Tibial artery (tissue), 4 donors: ENCODE data around the gene HEPH.

ENCODE experiments used
- DNase-seq, 2 donors: peaks; one replicate each; pipeline ENCODE4 v3.0.0-alpha.2; 2019
- H3K27ac ChIP-seq, 2 donors: fragments of 200-600 bp; sonication (generic) in 1 of 2; 1 replicate in 1 of 2; 2 replicates in 1 of 2; pipeline ENCODE4 v1.5.1; 2018 to 2019; ENCODE audit warnings: mild to moderate bottlenecking in 1 of 2
- H3K27me3 ChIP-seq, 2 donors: fragments of 200-600 bp; sonication (generic) in 1 of 2; one replicate each; pipeline versions ENCODE4 v1.5.1 to v1.6.0; 2016 to 2019
- H3K36me3 ChIP-seq, 3 donors: fragments of 200-600 bp; sonication (generic) in 2 of 3; one replicate each; pipeline ENCODE4 v1.5.1; 2016 to 2019; ENCODE audit warnings: mild to moderate bottlenecking in 2 of 3
- H3K4me1 ChIP-seq, 4 donors: fragments of 200-600 bp; sonication (generic) in 2 of 4; 1 replicate in 3 of 4; 2 replicates in 1 of 4; pipeline ENCODE4 v1.5.1; 2016 to 2019
- H3K4me3 ChIP-seq, 2 donors: fragments of 200-600 bp; sonication (generic) in 1 of 2; 1 replicate in 1 of 2; 2 replicates in 1 of 2; pipeline ENCODE4 v1.5.1; 2018 to 2019; ENCODE audit warnings: mild to moderate bottlenecking in 2 of 2
- H3K9me3 ChIP-seq, 3 donors: fragments of 200-600 bp; sonication (generic) in 1 of 3; one replicate each; pipeline ENCODE4 v1.5.1; 2016 to 2019
- intact Hi-C: fragments of 100-400 bp; cut with DNase I; formaldehyde crosslinking; loops from one replicate; pipeline ENCODE4 v1.15.0; 2023; ENCODE audit warnings: low total_unique reads
- TF ChIP-seq, protein P1 (sequence below), 2 experiments: fragments of 200-600 bp in 1 of 2; fragments of 450-650 bp in 1 of 2; IDR thresholded peaks; one replicate each; pipeline ENCODE4 v1.5.1; 2017 to 2019; ENCODE audit warnings: antibody characterized with exemption in 2 of 2, mild to moderate bottlenecking in 1 of 2, moderate library complexity in 1 of 2

The HEPH gene

DNA sequence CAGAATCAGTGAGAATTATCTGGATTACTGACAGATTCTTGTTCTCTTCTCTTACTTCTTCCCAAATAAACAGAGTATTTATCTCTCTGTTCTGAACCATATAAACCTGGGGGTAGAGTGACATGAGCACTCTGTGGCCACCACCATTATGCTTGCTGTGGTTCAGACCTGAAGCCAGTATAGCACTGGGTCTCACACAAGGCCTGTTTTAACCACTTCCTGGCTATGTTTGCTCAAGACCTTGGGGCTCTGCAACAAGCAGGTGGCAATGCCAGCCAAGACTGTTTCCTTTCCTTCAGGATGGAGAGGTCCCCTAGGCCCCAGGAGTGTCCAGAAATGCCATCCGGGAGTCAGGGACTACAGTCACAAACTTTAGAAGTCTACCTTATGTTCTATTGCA, 21.7 kb upstream of the HEPH start:
- TF ChIP-seq, protein P1, sequence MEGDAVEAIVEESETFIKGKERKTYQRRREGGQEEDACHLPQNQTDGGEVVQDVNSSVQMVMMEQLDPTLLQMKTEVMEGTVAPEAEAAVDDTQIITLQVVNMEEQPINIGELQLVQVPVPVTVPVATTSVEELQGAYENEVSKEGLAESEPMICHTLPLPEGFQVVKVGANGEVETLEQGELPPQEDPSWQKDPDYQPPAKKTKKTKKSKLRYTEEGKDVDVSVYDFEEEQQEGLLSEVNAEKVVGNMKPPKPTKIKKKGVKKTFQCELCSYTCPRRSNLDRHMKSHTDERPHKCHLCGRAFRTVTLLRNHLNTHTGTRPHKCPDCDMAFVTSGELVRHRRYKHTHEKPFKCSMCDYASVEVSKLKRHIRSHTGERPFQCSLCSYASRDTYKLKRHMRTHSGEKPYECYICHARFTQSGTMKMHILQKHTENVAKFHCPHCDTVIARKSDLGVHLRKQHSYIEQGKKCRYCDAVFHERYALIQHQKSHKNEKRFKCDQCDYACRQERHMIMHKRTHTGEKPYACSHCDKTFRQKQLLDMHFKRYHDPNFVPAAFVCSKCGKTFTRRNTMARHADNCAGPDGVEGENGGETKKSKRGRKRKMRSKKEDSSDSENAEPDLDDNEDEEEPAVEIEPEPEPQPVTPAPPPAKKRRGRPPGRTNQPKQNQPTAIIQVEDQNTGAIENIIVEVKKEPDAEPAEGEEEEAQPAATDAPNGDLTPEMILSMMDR (IDR thresholded peaks at IDR 0.05): no peak
- Histone ChIP-seq H3K36me3 (no peaks in the 10 kb centered on the region), H3K9me3 (no peaks in the 10 kb centered on the region), H3K27ac (no peak overlapping the region), H3K4me3 (no peak overlapping the region), H3K27me3 (no peaks in the 10 kb centered on the region), H3K4me1 (no peaks in the 10 kb centered on the region)
- intact Hi-C loops: loop anchor here (10.0 kb wide), 1 partner anchor 1152 kb away; no protein-coding TSS in a partner anchor
- DNase-seq: no peak

DNA sequence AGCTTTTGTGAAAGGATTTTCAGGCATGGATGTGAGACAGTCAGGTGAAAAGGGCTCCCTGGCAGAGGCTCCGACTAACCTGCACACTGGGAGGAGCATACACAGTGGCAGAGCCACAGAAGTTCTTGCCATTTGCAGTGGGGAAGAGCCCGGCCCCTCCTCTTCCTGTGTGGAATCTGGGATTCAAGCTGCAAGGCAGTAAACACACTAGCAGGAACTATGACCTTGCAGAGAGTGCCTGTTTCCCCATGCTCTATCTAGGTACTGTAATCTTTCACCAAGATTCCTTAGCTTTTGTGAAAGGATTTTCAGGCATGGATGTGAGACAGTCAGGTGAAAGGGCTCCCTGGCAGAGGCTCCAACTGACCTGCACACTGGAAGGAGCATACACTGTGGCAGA, 19.8 kb upstream of the HEPH start:
- H3K27me3 ChIP-seq: no peaks in the 10 kb centered on the region
- no peak overlapping the region for H3K27ac ChIP-seq
- TF ChIP-seq, protein P1 (IDR thresholded peaks at IDR 0.05): no peak
- H3K9me3 ChIP-seq: no peaks in the 10 kb centered on the region
- H3K4me3 ChIP-seq: no peak overlapping the region
- H3K36me3 ChIP-seq: no peaks in the 10 kb centered on the region
- no peaks in the 10 kb centered on the region for H3K4me1 ChIP-seq
- no peak for DNase-seq
- intact Hi-C loops: loop anchor here (10.0 kb wide), 1 partner anchor 1151 kb away; no protein-coding TSS in a partner anchor

DNA sequence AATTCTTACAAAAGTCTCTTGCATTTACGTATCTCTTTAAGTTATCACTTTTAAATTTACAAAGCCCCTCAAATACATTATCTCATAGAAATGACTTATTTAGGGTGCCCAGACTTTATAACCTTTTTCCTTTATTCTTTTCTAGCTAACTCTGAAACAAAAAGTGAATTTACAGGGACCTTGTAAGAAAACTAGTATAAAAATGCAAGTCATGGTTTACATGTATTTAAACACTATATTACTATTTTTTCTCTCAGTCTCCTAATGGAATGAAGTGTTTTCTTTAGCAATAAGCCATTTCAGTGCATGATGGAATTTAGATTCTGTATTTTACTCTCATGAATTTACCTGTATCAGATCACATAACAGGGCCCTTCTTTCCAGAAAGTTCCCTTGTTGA, 14.5 kb upstream of the HEPH start:
- Histone ChIP-seq H3K9me3 (no peaks in the 10 kb centered on the region), H3K27me3 (no peaks in the 10 kb centered on the region), H3K4me1 (no peaks in the 10 kb centered on the region), H3K4me3 (no peak overlapping the region), H3K27ac (no peak overlapping the region), H3K36me3 (no peaks in the 10 kb centered on the region)
- no peak for DNase-seq
- TF ChIP-seq, protein P1 (IDR thresholded peaks at IDR 0.05): no peak
- intact Hi-C loops: loop anchor here (10.0 kb wide), 1 partner anchor 1145 kb away; no protein-coding TSS in a partner anchor

DNA sequence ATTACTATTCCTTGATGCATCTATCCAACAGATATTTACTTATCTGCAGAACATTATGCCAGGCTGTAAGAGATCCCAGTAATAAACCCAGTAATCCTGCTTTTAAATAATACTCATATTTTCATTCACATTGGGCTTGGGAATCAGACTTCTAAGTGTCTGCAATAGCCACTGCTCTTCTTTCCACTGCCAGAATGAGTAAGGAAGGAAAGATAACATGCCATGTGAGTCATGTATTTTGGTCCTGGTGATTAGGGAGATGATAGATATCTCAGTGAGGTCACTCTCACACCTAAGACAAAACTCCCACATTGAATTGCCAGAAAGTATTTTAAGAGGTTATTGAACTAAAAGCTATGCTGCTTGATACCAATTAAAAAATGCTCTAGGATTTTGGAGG, 13.9 kb upstream of the HEPH start:
- Histone ChIP-seq H3K9me3 (no peaks in the 10 kb centered on the region), H3K4me1 (no peaks in the 10 kb centered on the region), H3K36me3 (no peaks in the 10 kb centered on the region), H3K27me3 (no peaks in the 10 kb centered on the region), H3K4me3 (no peak overlapping the region), H3K27ac (no peak overlapping the region)
- intact Hi-C loops: no loop called here
- TF ChIP-seq, protein P1 (IDR thresholded peaks at IDR 0.05): no peak
- no peak for DNase-seq

DNA sequence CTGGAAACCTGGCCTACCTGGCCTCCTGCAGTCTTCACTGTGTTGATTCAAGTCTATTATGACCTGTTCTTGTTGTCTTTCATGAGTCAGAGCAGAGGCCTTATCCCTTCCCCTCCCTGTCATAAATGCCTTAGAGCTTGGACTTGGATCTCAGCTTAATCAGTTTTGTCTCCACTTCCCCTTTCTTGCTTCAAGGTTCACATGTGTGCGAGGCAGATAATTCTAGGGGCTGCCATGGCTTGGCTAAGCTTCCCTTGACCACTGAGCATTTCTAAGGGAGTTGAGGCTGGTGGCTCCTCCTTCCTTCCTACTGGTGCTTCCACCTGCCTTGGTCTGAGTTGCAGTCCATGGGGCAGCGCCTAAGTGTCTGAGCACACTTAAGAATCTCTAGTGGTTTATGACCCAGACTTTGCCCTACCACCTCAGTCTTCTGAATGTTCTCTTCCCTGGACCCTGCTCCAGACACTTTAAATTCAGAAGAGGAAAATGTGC, 1.7 kb upstream of the HEPH start:
- no peak overlapping the region for H3K27ac ChIP-seq
- no peak overlapping the region for H3K4me3 ChIP-seq
- TF ChIP-seq, protein P1 (IDR thresholded peaks at IDR 0.05): no peak
- H3K27me3 ChIP-seq: no peaks in the 10 kb centered on the region
- H3K9me3 ChIP-seq: no peaks in the 10 kb centered on the region
- no peak for DNase-seq
- H3K36me3 ChIP-seq: no peaks in the 10 kb centered on the region
- intact Hi-C loops: no loop called here
- H3K4me1 ChIP-seq: peaks cover 0 to 7% (median 2%) of the 10 kb centered on the region in 4 donors

DNA sequence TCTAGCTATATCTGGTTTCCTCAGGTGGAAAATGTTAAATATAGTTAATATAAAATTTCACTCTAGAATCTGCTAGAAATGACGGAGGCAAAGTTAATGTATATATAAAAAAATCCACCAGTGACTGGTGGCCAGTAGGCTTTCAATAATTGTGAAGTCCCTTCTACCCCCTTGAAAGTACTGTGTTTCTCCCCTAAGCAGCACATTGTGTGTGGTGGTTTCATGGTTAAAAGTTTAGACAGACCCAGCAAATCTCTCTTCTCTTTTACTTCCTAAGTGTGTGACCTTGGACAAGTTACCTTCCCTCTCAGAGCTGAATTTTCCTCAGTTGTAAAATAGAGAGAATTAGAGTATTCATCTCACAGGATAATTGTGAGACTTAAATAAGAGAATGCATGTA, 600 bp upstream of the HEPH start:
- no peak for DNase-seq
- TF ChIP-seq, protein P1 (IDR thresholded peaks at IDR 0.05): no peak
- intact Hi-C loops: no loop called here
- Histone ChIP-seq H3K4me3 (peak overlapping the region in 1 of 2 donors; percentile 53), H3K27ac (peak overlapping the region in 1 of 2 donors; percentile 66), H3K27me3 (no peaks in the 10 kb centered on the region), H3K9me3 (no peaks in the 10 kb centered on the region), H3K4me1 (peaks cover 0 to 7% (median 2%) of the 10 kb centered on the region in 4 donors), H3K36me3 (no peaks in the 10 kb centered on the region)
